Measurements from ENCODE around the gene SMAD6. TPM values are rescaled to one million over a fixed set of nuclear protein-coding genes. Genes with fewer than 3 reads are reported as not detected.
A peak's percentile ranks its signal among the peaks of the same experiment; 100 is the strongest.

SMAD6 gene
- total RNA-seq = 8.9 TPM

- Histone ChIP-seq H3K27me3 (ENCODE audit: control insufficient read depth in 3 of 3, insufficient read depth in 3 of 3, low read length in 3 of 3) (peaks cover 0 to 8% (median 0%) of the 10 kb centered on the region in 3 donors), H3K9ac (ENCODE audit: low read depth in 1 of 3, low read length in 3 of 3) (peak within 1 kb of the TSS; percentile 63 to 87 (median 66)), H3K27ac (ENCODE audit: low read depth, low read length) (peak within 1 kb of the TSS; percentile 62), H3K36me3 (ENCODE audit: control insufficient read depth in 3 of 3, insufficient read depth in 3 of 3, low read length in 3 of 3) (no peaks in the 10 kb centered on the region), H3K9me3 (ENCODE audit: control insufficient read depth in 3 of 3, low read length in 3 of 3) (no peaks in the 10 kb centered on the region), H3K4me1 (ENCODE audit: control insufficient read depth in 3 of 3, insufficient read depth in 3 of 3, low read length in 3 of 3) (peaks cover 38 to 44% (median 42%) of the 10 kb centered on the region in 3 donors), H3K4me3 (ENCODE audit: low read length in 3 of 3) (peak within 1 kb of the TSS; percentile 74 to 96 (median 91))
These were observed at the start of gene SMAD6 for GRCh38 chr15:66702035-66702786. SMAD6 (plus strand) TSS chr15:66702236; CDS start chr15:66703259, 1,023 bp downstream.

- no peaks in the 10 kb centered on the region for H3K36me3 ChIP-seq (ENCODE audit: control insufficient read depth in 3 of 3, insufficient read depth in 3 of 3, low read length in 3 of 3)
- H3K9me3 ChIP-seq (ENCODE audit: control insufficient read depth in 3 of 3, low read length in 3 of 3) = no peaks in the 10 kb centered on the region
- no peak overlapping the region for H3K27ac ChIP-seq (ENCODE audit: low read depth, low read length)
- H3K9ac ChIP-seq (ENCODE audit: low read depth in 1 of 3, low read length in 3 of 3) = no peak overlapping the region
- no peak overlapping the region for H3K4me3 ChIP-seq (ENCODE audit: low read length in 3 of 3)
- peaks cover 3 to 16% (median 14%) of the 10 kb centered on the region in 3 donors for H3K4me1 ChIP-seq (ENCODE audit: control insufficient read depth in 3 of 3, insufficient read depth in 3 of 3, low read length in 3 of 3)
- peaks cover 0 to 10% (median 8%) of the 10 kb centered on the region in 3 donors for H3K27me3 ChIP-seq (ENCODE audit: control insufficient read depth in 3 of 3, insufficient read depth in 3 of 3, low read length in 3 of 3)
These were observed 49.2 kb upstream of the SMAD6 start for GRCh38 chr15:66652806-66653205.

DNA sequence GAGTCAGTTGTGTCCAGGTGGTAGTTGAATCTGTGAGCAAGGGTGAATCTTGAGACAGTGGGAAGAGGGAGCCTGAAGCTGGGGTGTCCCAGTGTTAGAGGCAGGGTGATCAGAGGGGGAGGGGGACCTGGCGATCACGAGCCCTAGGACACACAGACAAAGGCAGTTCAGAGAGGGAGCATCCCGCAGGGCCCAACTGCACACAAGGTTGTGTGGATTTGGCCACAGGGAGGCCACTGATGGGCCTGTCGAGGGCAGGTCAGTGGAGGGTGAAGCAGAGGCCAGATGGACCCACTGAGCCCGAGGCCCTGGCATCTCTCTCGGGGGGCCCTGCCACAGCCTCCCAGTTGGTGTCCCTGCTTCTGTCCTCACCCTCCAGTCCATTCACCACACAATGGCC lies 48.6 kb upstream of the SMAD6 start:
- no peak overlapping the region for H3K9ac ChIP-seq (ENCODE audit: low read depth in 1 of 3, low read length in 3 of 3)
- no peak overlapping the region for H3K27ac ChIP-seq (ENCODE audit: low read depth, low read length)
- H3K36me3 ChIP-seq (ENCODE audit: control insufficient read depth in 3 of 3, insufficient read depth in 3 of 3, low read length in 3 of 3) = no peaks in the 10 kb centered on the region

DNA sequence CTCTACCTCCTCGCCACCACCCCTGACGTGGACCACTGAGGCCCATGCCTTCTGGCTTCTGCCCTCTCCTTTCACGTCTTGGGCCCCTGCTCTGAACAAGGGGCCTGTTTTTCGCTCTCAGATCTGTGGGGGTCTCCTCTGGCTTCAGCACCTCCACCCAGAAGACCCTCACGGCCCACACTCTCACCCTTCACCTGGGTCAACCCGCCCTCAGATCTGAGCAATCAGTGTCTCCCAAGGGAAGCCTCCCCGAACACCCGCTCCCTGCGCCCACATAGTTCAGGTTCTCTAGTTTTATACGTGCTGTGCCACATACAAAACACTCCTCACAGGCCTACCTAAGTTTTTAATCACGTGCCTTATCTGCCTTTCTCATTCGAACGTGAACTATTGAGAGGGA lies 48.2 kb upstream of the SMAD6 start:
- H3K9me3 ChIP-seq (ENCODE audit: control insufficient read depth in 3 of 3, low read length in 3 of 3) = no peaks in the 10 kb centered on the region
- H3K9ac ChIP-seq (ENCODE audit: low read depth in 1 of 3, low read length in 3 of 3) = no peak overlapping the region
- no peak overlapping the region for H3K4me3 ChIP-seq (ENCODE audit: low read length in 3 of 3)
- peaks cover 0 to 10% (median 4%) of the 10 kb centered on the region in 3 donors for H3K27me3 ChIP-seq (ENCODE audit: control insufficient read depth in 3 of 3, insufficient read depth in 3 of 3, low read length in 3 of 3)
- peaks cover 3 to 16% (median 15%) of the 10 kb centered on the region in 3 donors for H3K4me1 ChIP-seq (ENCODE audit: control insufficient read depth in 3 of 3, insufficient read depth in 3 of 3, low read length in 3 of 3)
- H3K36me3 ChIP-seq (ENCODE audit: control insufficient read depth in 3 of 3, insufficient read depth in 3 of 3, low read length in 3 of 3) = no peaks in the 10 kb centered on the region
- H3K27ac ChIP-seq (ENCODE audit: low read depth, low read length) = no peak overlapping the region

More for the DNA sequence above, 48.6 kb upstream of the SMAD6 start:
- Histone ChIP-seq H3K4me3 (ENCODE audit: low read length in 3 of 3) (no peak overlapping the region), H3K9me3 (ENCODE audit: control insufficient read depth in 3 of 3, low read length in 3 of 3) (no peaks in the 10 kb centered on the region), H3K4me1 (ENCODE audit: control insufficient read depth in 3 of 3, insufficient read depth in 3 of 3, low read length in 3 of 3) (peaks cover 3 to 16% (median 15%) of the 10 kb centered on the region in 3 donors), H3K27me3 (ENCODE audit: control insufficient read depth in 3 of 3, insufficient read depth in 3 of 3, low read length in 3 of 3) (peaks cover 0 to 10% (median 8%) of the 10 kb centered on the region in 3 donors)

GRCh38 chr15:66654361-66654738 lies 47.7 kb upstream of the SMAD6 start:
- Histone ChIP-seq H3K27ac (ENCODE audit: low read depth, low read length) (no peak overlapping the region), H3K27me3 (ENCODE audit: control insufficient read depth in 3 of 3, insufficient read depth in 3 of 3, low read length in 3 of 3) (peaks cover 0 to 10% (median 4%) of the 10 kb centered on the region in 3 donors), H3K4me3 (ENCODE audit: low read length in 3 of 3) (no peak overlapping the region), H3K9ac (ENCODE audit: low read depth in 1 of 3, low read length in 3 of 3) (no peak overlapping the region), H3K4me1 (ENCODE audit: control insufficient read depth in 3 of 3, insufficient read depth in 3 of 3, low read length in 3 of 3) (peaks cover 3 to 16% (median 15%) of the 10 kb centered on the region in 3 donors), H3K36me3 (ENCODE audit: control insufficient read depth in 3 of 3, insufficient read depth in 3 of 3, low read length in 3 of 3) (no peaks in the 10 kb centered on the region), H3K9me3 (ENCODE audit: control insufficient read depth in 3 of 3, low read length in 3 of 3) (no peaks in the 10 kb centered on the region)

GRCh38 chr15:66654739-66655375 lies 47.2 kb upstream of the SMAD6 start:
- no peaks in the 10 kb centered on the region for H3K36me3 ChIP-seq (ENCODE audit: control insufficient read depth in 3 of 3, insufficient read depth in 3 of 3, low read length in 3 of 3)
- H3K27me3 ChIP-seq (ENCODE audit: control insufficient read depth in 3 of 3, insufficient read depth in 3 of 3, low read length in 3 of 3) = peaks cover 0 to 10% (median 4%) of the 10 kb centered on the region in 3 donors
- no peak overlapping the region for H3K4me3 ChIP-seq (ENCODE audit: low read length in 3 of 3)
- H3K4me1 ChIP-seq (ENCODE audit: control insufficient read depth in 3 of 3, insufficient read depth in 3 of 3, low read length in 3 of 3) = peaks cover 3 to 15% (median 14%) of the 10 kb centered on the region in 3 donors
- no peak overlapping the region for H3K27ac ChIP-seq (ENCODE audit: low read depth, low read length)
- no peaks in the 10 kb centered on the region for H3K9me3 ChIP-seq (ENCODE audit: control insufficient read depth in 3 of 3, low read length in 3 of 3)
- H3K9ac ChIP-seq (ENCODE audit: low read depth in 1 of 3, low read length in 3 of 3) = no peak overlapping the region

DNA sequence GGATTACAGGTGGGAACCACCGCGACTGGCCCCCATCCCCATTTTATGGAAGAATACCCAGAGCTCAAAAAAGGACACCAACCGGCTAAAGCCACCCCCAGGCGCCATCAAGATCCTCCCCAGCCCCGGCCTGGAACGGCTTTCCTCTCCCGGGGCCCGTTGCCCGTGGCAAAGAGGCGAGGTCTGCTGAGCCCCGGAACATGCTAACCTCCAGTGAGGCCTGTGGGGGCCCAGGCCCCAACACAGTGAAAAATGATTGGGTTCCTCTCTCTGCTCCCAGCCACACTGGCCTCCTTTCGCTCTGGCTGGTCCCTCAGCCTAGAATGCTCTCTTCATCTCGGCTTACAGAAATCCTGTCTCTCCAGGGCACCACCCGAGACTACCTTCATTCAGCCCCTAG lies 46.5 kb upstream of the SMAD6 start:
- H3K9ac ChIP-seq (ENCODE audit: low read depth in 1 of 3, low read length in 3 of 3) = peak overlapping the region in 1 of 3 donors; percentile 45
- H3K9me3 ChIP-seq (ENCODE audit: control insufficient read depth in 3 of 3, low read length in 3 of 3) = no peaks in the 10 kb centered on the region
- H3K27me3 ChIP-seq (ENCODE audit: control insufficient read depth in 3 of 3, insufficient read depth in 3 of 3, low read length in 3 of 3) = peaks cover 0 to 10% (median 4%) of the 10 kb centered on the region in 3 donors
- peaks cover 1 to 9% (median 8%) of the 10 kb centered on the region in 3 donors for H3K4me1 ChIP-seq (ENCODE audit: control insufficient read depth in 3 of 3, insufficient read depth in 3 of 3, low read length in 3 of 3)
- no peaks in the 10 kb centered on the region for H3K36me3 ChIP-seq (ENCODE audit: control insufficient read depth in 3 of 3, insufficient read depth in 3 of 3, low read length in 3 of 3)
- no peak overlapping the region for H3K27ac ChIP-seq (ENCODE audit: low read depth, low read length)
- no peak overlapping the region for H3K4me3 ChIP-seq (ENCODE audit: low read length in 3 of 3)

GRCh38 chr15:66655997-66656396 lies 46.0 kb upstream of the SMAD6 start:
- Histone ChIP-seq H3K27ac (ENCODE audit: low read depth, low read length) (no peak overlapping the region), H3K4me3 (ENCODE audit: low read length in 3 of 3) (no peak overlapping the region), H3K36me3 (ENCODE audit: control insufficient read depth in 3 of 3, insufficient read depth in 3 of 3, low read length in 3 of 3) (no peaks in the 10 kb centered on the region), H3K9me3 (ENCODE audit: control insufficient read depth in 3 of 3, low read length in 3 of 3) (no peaks in the 10 kb centered on the region), H3K9ac (ENCODE audit: low read depth in 1 of 3, low read length in 3 of 3) (peak overlapping the region in 1 of 3 donors; percentile 45), H3K27me3 (ENCODE audit: control insufficient read depth in 3 of 3, insufficient read depth in 3 of 3, low read length in 3 of 3) (peaks cover 0 to 10% (median 4%) of the 10 kb centered on the region in 3 donors), H3K4me1 (ENCODE audit: control insufficient read depth in 3 of 3, insufficient read depth in 3 of 3, low read length in 3 of 3) (peaks cover 0 to 9% (median 7%) of the 10 kb centered on the region in 3 donors)

DNA sequence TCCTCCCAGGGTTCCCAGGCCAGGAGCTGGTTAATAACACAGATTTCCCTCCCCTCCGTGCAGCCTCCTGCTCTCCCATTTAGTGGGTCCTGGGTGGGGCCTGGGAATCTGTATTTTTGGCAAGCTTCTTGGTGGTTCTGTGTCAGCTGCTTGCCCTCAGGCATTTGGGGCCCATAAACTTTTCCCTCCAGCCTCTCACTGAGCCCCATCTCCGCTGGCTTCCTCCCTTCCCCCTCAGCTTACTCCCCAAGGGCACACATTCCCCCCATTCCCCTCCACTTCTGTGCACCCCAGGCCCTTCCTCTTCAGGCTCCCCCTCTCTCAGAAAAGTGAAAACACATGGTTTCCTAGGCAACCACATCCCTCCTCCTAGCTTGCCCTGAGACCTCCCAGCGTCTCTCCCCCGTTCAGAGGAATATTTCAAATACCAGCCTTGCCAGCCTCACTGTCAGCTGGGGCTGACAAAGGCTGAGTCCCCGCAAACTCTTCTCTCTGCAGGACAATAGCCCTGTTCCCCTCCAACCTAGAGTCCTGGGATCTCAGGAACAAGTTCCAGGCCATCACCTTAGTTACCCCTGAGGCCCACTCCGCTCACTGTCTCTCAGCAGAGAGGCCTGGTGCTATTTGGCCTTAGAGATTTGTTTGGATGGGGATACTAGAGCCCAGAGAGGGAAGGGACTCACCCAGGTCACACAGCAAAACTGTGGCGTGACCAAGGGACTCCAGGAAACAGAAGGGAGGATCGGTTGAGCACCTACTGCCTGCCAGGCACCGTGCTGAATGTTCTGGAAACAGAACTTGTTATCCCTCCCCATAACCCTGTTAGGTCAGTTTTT lies 44.6 kb upstream of the SMAD6 start:
- H3K4me3 ChIP-seq (ENCODE audit: low read length in 3 of 3) = no peak overlapping the region
- H3K9me3 ChIP-seq (ENCODE audit: control insufficient read depth in 3 of 3, low read length in 3 of 3) = no peaks in the 10 kb centered on the region
- no peak overlapping the region for H3K27ac ChIP-seq (ENCODE audit: low read depth, low read length)
- H3K4me1 ChIP-seq (ENCODE audit: control insufficient read depth in 3 of 3, insufficient read depth in 3 of 3, low read length in 3 of 3) = peaks cover 0 to 9% (median 7%) of the 10 kb centered on the region in 3 donors
- peaks cover 0 to 10% (median 4%) of the 10 kb centered on the region in 3 donors for H3K27me3 ChIP-seq (ENCODE audit: control insufficient read depth in 3 of 3, insufficient read depth in 3 of 3, low read length in 3 of 3)
- no peak overlapping the region for H3K9ac ChIP-seq (ENCODE audit: low read depth in 1 of 3, low read length in 3 of 3)
- H3K36me3 ChIP-seq (ENCODE audit: control insufficient read depth in 3 of 3, insufficient read depth in 3 of 3, low read length in 3 of 3) = no peaks in the 10 kb centered on the region
